ENCODE data around the gene ERP29. TPM values are rescaled to one million over a fixed set of nuclear protein-coding genes. Genes with fewer than 3 reads are reported as not detected.

The ERP29 gene
- polyA plus RNA-seq, 1 donor from 2014 or later, result 159 TPM

GRCh38 chr12:111976291-111976690, 36.9 kb upstream of the ERP29 start:
- H2AFZ ChIP-seq (ENCODE audit: low read depth, low read length), result no peak overlapping the region
- no peak overlapping the region for H3K4me3 ChIP-seq (ENCODE audit: low read length)
- H3K9me2 ChIP-seq (ENCODE audit: insufficient read depth, low read length), result no peaks in the 10 kb centered on the region
- H3K9ac ChIP-seq (ENCODE audit: low read length), result no peak overlapping the region
- H3K4me2 ChIP-seq (ENCODE audit: low read length), result no peak overlapping the region
- no peaks in the 10 kb centered on the region for H4K20me1 ChIP-seq (ENCODE audit: insufficient read depth)
- TF ChIP-seq MXI1 (conservative IDR thresholded peaks at IDR 0.05; ENCODE audit: poor library complexity, severe bottlenecking) (no peak), REST (IDR thresholded peaks at IDR 0.05; ENCODE audit: borderline replicate concordance) (no peak), TAF1 (IDR thresholded peaks at IDR 0.05; ENCODE audit: low read depth) (no peak), SMC3 (conservative IDR thresholded peaks at IDR 0.05; ENCODE audit: poor library complexity) (no peak), RAD21 (conservative IDR thresholded peaks at IDR 0.05) (no peak), CTCF (IDR thresholded peaks at IDR 0.05; ENCODE audit: poor library complexity, severe bottlenecking) (no peak), EZH2 (IDR thresholded peaks at IDR 0.05; ENCODE audit: borderline replicate concordance, insufficient read depth, low read length, poor library complexity, severe bottlenecking) (no peak), EP300 (conservative IDR thresholded peaks at IDR 0.05; ENCODE audit: poor library complexity, severe bottlenecking) (no peak), POLR2AphosphoS5 (IDR thresholded peaks at IDR 0.05) (no peak)
- H3K27me3 ChIP-seq (ENCODE audit: insufficient read depth, low read depth, low read length), result no peaks in the 10 kb centered on the region
- H3K27ac ChIP-seq (ENCODE audit: low read length), result no peak overlapping the region
- H3K36me3 ChIP-seq (ENCODE audit: insufficient read depth, low read length), result no peaks in the 10 kb centered on the region
- H3F3A ChIP-seq (ENCODE audit: insufficient read depth, low read length, poor library complexity, severe bottlenecking), result no peaks in the 10 kb centered on the region
- no peaks in the 10 kb centered on the region for H3K9me3 ChIP-seq (ENCODE audit: low read length)
- no peaks in the 10 kb centered on the region for H3K79me2 ChIP-seq (replicated peaks; ENCODE audit: insufficient read depth, low read length)

- Histone ChIP-seq H2AFZ (ENCODE audit: low read depth, low read length) (no peak overlapping the region), H3K4me2 (ENCODE audit: low read length) (no peak overlapping the region), H3K27ac (ENCODE audit: low read length) (no peak overlapping the region), H3K9ac (ENCODE audit: low read length) (no peak overlapping the region), H4K20me1 (ENCODE audit: insufficient read depth) (no peaks in the 10 kb centered on the region), H3F3A (ENCODE audit: insufficient read depth, low read length, poor library complexity, severe bottlenecking) (no peaks in the 10 kb centered on the region), H3K36me3 (ENCODE audit: insufficient read depth, low read length) (no peaks in the 10 kb centered on the region), H3K27me3 (ENCODE audit: insufficient read depth, low read depth, low read length) (no peaks in the 10 kb centered on the region), H3K9me3 (ENCODE audit: low read length) (no peaks in the 10 kb centered on the region), H3K79me2 (replicated peaks; ENCODE audit: insufficient read depth, low read length) (no peaks in the 10 kb centered on the region), H3K9me2 (ENCODE audit: insufficient read depth, low read length) (no peaks in the 10 kb centered on the region), H3K4me3 (ENCODE audit: low read length) (no peak overlapping the region)
- TF ChIP-seq RAD21 (conservative IDR thresholded peaks at IDR 0.05) (no peak), MXI1 (conservative IDR thresholded peaks at IDR 0.05; ENCODE audit: poor library complexity, severe bottlenecking) (no peak), POLR2AphosphoS5 (IDR thresholded peaks at IDR 0.05) (no peak), SMC3 (conservative IDR thresholded peaks at IDR 0.05; ENCODE audit: poor library complexity) (no peak)
Observed at GRCh38 chr12:111976860-111977259, 36.4 kb upstream of the ERP29 start.

GRCh38 chr12:111978545-111978944, 34.7 kb upstream of the ERP29 start:
- Histone ChIP-seq H3K4me2 (ENCODE audit: low read length) (no peak overlapping the region), H3K27me3 (ENCODE audit: insufficient read depth, low read depth, low read length) (no peaks in the 10 kb centered on the region), H3K9me3 (ENCODE audit: low read length) (no peaks in the 10 kb centered on the region), H3K9me2 (ENCODE audit: insufficient read depth, low read length) (no peaks in the 10 kb centered on the region), H2AFZ (ENCODE audit: low read depth, low read length) (no peak overlapping the region), H3K9ac (ENCODE audit: low read length) (no peak overlapping the region), H3F3A (ENCODE audit: insufficient read depth, low read length, poor library complexity, severe bottlenecking) (no peaks in the 10 kb centered on the region), H4K20me1 (ENCODE audit: insufficient read depth) (no peaks in the 10 kb centered on the region), H3K36me3 (ENCODE audit: insufficient read depth, low read length) (no peaks in the 10 kb centered on the region), H3K27ac (ENCODE audit: low read length) (no peak overlapping the region), H3K79me2 (replicated peaks; ENCODE audit: insufficient read depth, low read length) (no peaks in the 10 kb centered on the region), H3K4me3 (ENCODE audit: low read length) (no peak overlapping the region)
- TF ChIP-seq EZH2 (IDR thresholded peaks at IDR 0.05; ENCODE audit: borderline replicate concordance, insufficient read depth, low read length, poor library complexity, severe bottlenecking) (no peak), CTCF (IDR thresholded peaks at IDR 0.05; ENCODE audit: poor library complexity, severe bottlenecking) (no peak), RAD21 (conservative IDR thresholded peaks at IDR 0.05) (no peak)

Data from neural cell (in vitro differentiated cells).